Caco-2 (cell line): ENCODE data around the gene SCAMP4. TPM values are rescaled to one million over a fixed set of nuclear protein-coding genes. Genes with fewer than 3 reads are reported as not detected.

Experiments
- BruUV-seq: library from RNA; stranded (reverse); fragments of 400-500 nt; replicated peaks from 2 replicates; lab custom pipeline; 2021; lab: Mats Ljungman, UMichigan
- CTCF ChIA-PET: fragments of 300-600 bp; sonication (Branson Sonifier 250); formaldehyde crosslinking; loops from one replicate; lab custom pipeline; 2022; ENCODE audit warnings: antibody characterized with exemption; lab: Charles Lee
- POLR2A ChIA-PET: fragments of 300-600 bp; sonication (Branson Sonifier 250); formaldehyde crosslinking; loops from one replicate; lab custom pipeline; 2022; ENCODE audit warnings: antibody characterized with exemption; lab: Charles Lee
- DNase-seq, 2 experiments: peaks; one replicate each; pipeline versions ENCODE4 v3.0.0 to v3.0.0-alpha.2; 2020 to 2022
- H3K27me3 ChIP-seq: replicated peaks from 2 replicates; pipeline ENCODE4 v1.6.0; 2011; ENCODE audit warnings: low read length; ENCODE audit not compliant: control insufficient read depth, insufficient read depth
- H3K36me3 ChIP-seq: 2 replicates; pipeline ENCODE4 v1.5.1; 2011; ENCODE audit warnings: low read length; ENCODE audit not compliant: control insufficient read depth, insufficient read depth
- H3K4me1 ChIP-seq: fragments of 250-450 bp; sonication (Bioruptor Pico); 2 replicates; pipeline ENCODE4 v1.5.1; 2020; ENCODE audit warnings: mild to moderate bottlenecking
- H3K4me3 ChIP-seq: 2 replicates; pipeline ENCODE4 v1.5.1; 2011; ENCODE audit warnings: low read depth, mild to moderate bottlenecking, control low read depth, low read length
- H3K9me3 ChIP-seq: fragments of 250-450 bp; sonication (Bioruptor Pico); 2 replicates; pipeline ENCODE4 v1.5.1; 2020; ENCODE audit warnings: mild to moderate bottlenecking, moderate library complexity
- H3K27ac Mint-ChIP-seq: one replicate; pipeline ENCODE4 v1.8.0; 2022; ENCODE audit warnings: mixed read lengths; ENCODE audit not compliant: unreplicated experiment
- H3K27me3 Mint-ChIP-seq: one replicate; pipeline ENCODE4 v1.8.0; 2022; ENCODE audit warnings: mixed read lengths; ENCODE audit not compliant: insufficient read depth, unreplicated experiment
- H3K36me3 Mint-ChIP-seq: one replicate; pipeline ENCODE4 v1.8.0; 2022; ENCODE audit warnings: mild to moderate bottlenecking, mixed read lengths; ENCODE audit not compliant: insufficient read depth, unreplicated experiment
- H3K4me1 Mint-ChIP-seq: one replicate; pipeline ENCODE4 v1.8.0; 2022; ENCODE audit warnings: low read depth, mixed read lengths; ENCODE audit not compliant: unreplicated experiment
- H3K4me3 Mint-ChIP-seq: one replicate; pipeline ENCODE4 v1.8.0; 2022; ENCODE audit warnings: mild to moderate bottlenecking, moderate library complexity, mixed read lengths; ENCODE audit not compliant: unreplicated experiment
- H3K9me3 Mint-ChIP-seq: one replicate; pipeline ENCODE4 v1.8.0; 2022; ENCODE audit warnings: mixed read lengths; ENCODE audit not compliant: unreplicated experiment
- intact Hi-C: fragments of 100-400 bp; cut with micrococcal nuclease; formaldehyde crosslinking; loops from one replicate; pipeline ENCODE4 v1.10.0; 2022; ENCODE audit not compliant: unreplicated experiment
- total RNA-seq: library from RNA; stranded (reverse); gene quantifications from 2 replicates; pipeline ENCODE4 v1.2.3, GENCODE V29; 2022
- TF ChIP-seq, protein P1 (sequence below), 2 experiments: fragments of 200-600 bp in 1 of 2; IDR thresholded peaks; 1 replicate in 1 of 2; 2 replicates in 1 of 2; pipeline versions ENCODE4 v1.5.1 to v1.8.0; 2011 to 2022; ENCODE audit warnings: antibody characterized with exemption in 1 of 2, control low read depth in 1 of 2, inconsistent platforms in 1 of 2, low read depth in 1 of 2, low read length in 1 of 2, mild to moderate bottlenecking in 1 of 2, moderate library complexity in 1 of 2; ENCODE audit not compliant: insufficient read depth in 1 of 2, severe bottlenecking in 1 of 2, unreplicated experiment in 1 of 2

Gene SCAMP4
- total RNA-seq, 1 experiment from 2014 or later = 84.1 TPM

DNA sequence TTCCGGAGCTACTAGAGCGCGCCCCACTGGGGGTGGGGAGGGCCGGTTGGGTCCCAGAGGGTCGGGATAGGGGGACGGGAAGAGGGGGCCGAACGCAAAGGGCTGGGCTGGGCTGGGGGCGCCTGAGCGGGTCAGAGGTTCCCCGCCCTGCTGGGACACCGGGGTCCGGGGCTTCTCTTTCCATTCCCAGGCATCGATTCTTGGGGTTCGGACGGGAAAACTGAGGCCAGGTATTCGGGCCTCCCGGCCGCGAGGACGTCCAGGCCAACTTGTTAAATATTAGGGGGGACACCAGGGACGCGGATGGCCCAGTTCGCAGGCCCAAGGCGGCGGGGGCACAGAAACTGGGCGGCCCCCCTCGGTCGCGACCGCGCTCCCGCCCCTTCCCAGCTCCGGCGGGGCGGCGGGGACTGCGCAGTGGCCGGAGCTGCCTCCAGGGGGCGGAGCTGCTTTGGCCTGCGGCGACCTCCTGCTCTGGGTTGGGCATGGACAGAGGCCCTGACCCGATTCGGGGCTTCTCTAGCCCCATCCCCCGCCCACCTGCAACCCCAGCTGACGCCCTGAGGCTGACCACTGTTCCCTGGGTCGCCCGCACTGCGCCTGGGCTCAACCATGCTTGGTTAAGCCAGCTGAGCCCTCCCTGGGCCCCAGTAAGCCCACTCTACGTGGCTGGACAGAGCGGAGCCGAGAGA lies 40.6 kb upstream of the SCAMP4 start:
- TF ChIP-seq, protein P1, sequence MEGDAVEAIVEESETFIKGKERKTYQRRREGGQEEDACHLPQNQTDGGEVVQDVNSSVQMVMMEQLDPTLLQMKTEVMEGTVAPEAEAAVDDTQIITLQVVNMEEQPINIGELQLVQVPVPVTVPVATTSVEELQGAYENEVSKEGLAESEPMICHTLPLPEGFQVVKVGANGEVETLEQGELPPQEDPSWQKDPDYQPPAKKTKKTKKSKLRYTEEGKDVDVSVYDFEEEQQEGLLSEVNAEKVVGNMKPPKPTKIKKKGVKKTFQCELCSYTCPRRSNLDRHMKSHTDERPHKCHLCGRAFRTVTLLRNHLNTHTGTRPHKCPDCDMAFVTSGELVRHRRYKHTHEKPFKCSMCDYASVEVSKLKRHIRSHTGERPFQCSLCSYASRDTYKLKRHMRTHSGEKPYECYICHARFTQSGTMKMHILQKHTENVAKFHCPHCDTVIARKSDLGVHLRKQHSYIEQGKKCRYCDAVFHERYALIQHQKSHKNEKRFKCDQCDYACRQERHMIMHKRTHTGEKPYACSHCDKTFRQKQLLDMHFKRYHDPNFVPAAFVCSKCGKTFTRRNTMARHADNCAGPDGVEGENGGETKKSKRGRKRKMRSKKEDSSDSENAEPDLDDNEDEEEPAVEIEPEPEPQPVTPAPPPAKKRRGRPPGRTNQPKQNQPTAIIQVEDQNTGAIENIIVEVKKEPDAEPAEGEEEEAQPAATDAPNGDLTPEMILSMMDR (IDR thresholded peaks at IDR 0.05; ENCODE audit: insufficient read depth in 1 of 2, low read depth in 1 of 2, low read length in 1 of 2, severe bottlenecking in 1 of 2, unreplicated experiment in 1 of 2) = peak; percentile 70 to 73
- Mint-ChIP-seq H3K27ac (peak overlapping the region; percentile 42), H3K4me3 (peak overlapping the region; percentile 67), H3K9me3 (no peaks in the 10 kb centered on the region), H3K36me3 (peaks cover 20% of the 10 kb centered on the region), H3K4me1 (peaks cover 5% of the 10 kb centered on the region), H3K27me3 (no peaks in the 10 kb centered on the region)
- CTCF ChIA-PET = interaction anchor here (0.6 to 1.3 kb wide), 8 partner anchors 10 to 71 kb away, joined by 3 to 8 read pairs (median 3); partner anchors contain the start of gene ABHD17A
- Histone ChIP-seq H3K4me1 (peaks cover 27% of the 10 kb centered on the region), H3K9me3 (no peaks in the 10 kb centered on the region), H3K27me3 (no peaks in the 10 kb centered on the region), H3K36me3 (no peaks in the 10 kb centered on the region), H3K4me3 (peak overlapping the region; percentile 64)
- POLR2A ChIA-PET = interaction anchor here (0.6 to 1.5 kb wide), 6 partner anchors 10 to 26 kb away, joined by 3 to 12 read pairs (median 8); partner anchors contain the start of gene ABHD17A
- intact Hi-C loops = loop anchor here (1.0 kb wide), 1 partner anchor 41 kb away; the partner anchor contains the start of genes ADAT3 and SCAMP4
- peak; percentile 83 to 89 for DNase-seq
- BruUV-seq = TSS peak; percentile 83

DNA sequence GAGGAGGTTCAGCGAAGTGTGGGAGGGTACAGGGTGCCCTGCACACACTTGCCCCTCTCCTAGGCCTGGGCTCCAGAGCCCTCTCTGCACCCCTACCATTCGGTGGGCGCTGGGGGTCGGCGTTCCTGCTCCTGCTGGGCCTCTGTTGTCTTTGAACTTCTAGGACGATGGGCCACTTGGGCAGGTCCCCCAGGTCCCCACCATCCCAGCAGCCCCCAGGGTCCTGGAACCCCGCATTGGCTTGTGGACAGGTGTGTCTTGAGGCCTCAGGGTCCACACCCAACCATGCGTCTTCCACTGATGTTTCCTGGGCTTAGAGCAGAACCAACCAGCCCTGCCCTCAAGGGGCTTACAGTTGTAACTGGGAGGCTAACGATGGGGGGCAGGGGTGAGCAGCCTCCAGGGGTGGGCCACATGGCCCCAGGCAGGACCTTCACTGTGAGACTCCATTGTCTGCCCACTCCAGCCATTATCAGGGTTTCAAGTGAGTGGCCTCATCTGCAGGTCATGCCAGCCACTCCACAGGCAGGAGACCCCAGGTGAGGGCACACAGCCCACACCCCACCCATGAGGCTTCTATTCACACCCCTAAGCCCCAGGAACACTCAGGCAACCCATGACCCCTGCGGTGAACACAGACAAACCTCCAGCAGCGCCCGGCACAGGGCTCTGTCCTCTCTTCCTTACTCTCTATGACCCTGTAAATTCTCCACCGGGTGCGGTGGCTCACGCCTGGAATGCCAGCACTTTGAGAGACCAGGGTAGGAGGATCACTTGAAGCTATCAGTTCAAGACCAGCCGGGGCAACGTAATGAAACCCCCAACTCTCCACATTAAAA lies 39.8 kb upstream of the SCAMP4 start:
- intact Hi-C loops = no loop called here
- ChIA-PET CTCF (interaction anchor here (0.9 to 1.3 kb wide), 8 partner anchors 10 to 63 kb away, joined by 3 to 8 read pairs (median 4); partner anchors contain the start of gene ABHD17A), POLR2A (interaction anchor here (0.6 to 1.5 kb wide), 5 partner anchors 10 to 26 kb away, joined by 3 to 12 read pairs (median 10); partner anchors contain the start of gene ABHD17A)
- peak overlapping the region; percentile 67 for H3K4me3 Mint-ChIP-seq
- H3K9me3 Mint-ChIP-seq = no peaks in the 10 kb centered on the region
- TF ChIP-seq, protein P1 (IDR thresholded peaks at IDR 0.05; ENCODE audit: insufficient read depth in 1 of 2, low read depth in 1 of 2, low read length in 1 of 2, severe bottlenecking in 1 of 2, unreplicated experiment in 1 of 2) = no peak
- no peak for DNase-seq
- peaks cover 20% of the 10 kb centered on the region for H3K36me3 Mint-ChIP-seq
- no peaks in the 10 kb centered on the region for H3K27me3 Mint-ChIP-seq
- peaks cover 19% of the 10 kb centered on the region for H3K4me1 ChIP-seq
- no peak overlapping the region for H3K27ac Mint-ChIP-seq
- no peaks in the 10 kb centered on the region; the same call in 1 of the 2 replicates for H3K36me3 ChIP-seq
- H3K9me3 ChIP-seq = no peaks in the 10 kb centered on the region
- peaks cover 5% of the 10 kb centered on the region for H3K4me1 Mint-ChIP-seq
- H3K4me3 ChIP-seq = peak overlapping the region; percentile 64
- H3K27me3 ChIP-seq = no peaks in the 10 kb centered on the region
- no TSS peak for BruUV-seq
